NOMO-1 (cell line): Measurements from ENCODE around the gene PASD1.
"Not testable (repeated sequence)": the region's sequence is repeated elsewhere in the genome, so short reads cannot be mapped to it uniquely, and the experiment has no call there.

ENCODE experiments used
- DNase-seq, 2 experiments: peaks; one replicate each; lab custom pipeline; 2025; ENCODE audit not compliant: unreplicated experiment in 2 of 2; lab: John Stamatoyannopoulos, UW

Gene PASD1, protein sequence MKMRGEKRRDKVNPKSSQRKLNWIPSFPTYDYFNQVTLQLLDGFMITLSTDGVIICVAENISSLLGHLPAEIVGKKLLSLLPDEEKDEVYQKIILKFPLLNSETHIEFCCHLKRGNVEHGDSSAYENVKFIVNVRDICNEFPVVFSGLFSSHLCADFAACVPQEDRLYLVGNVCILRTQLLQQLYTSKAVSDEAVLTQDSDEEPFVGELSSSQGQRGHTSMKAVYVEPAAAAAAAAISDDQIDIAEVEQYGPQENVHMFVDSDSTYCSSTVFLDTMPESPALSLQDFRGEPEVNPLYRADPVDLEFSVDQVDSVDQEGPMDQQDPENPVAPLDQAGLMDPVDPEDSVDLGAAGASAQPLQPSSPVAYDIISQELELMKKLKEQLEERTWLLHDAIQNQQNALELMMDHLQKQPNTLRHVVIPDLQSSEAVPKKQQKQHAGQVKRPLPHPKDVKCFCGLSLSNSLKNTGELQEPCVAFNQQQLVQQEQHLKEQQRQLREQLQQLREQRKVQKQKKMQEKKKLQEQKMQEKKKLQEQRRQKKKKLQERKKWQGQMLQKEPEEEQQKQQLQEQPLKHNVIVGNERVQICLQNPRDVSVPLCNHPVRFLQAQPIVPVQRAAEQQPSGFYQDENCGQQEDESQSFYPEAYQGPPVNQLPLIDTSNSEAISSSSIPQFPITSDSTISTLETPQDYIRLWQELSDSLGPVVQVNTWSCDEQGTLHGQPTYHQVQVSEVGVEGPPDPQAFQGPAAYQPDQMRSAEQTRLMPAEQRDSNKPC

DNA sequence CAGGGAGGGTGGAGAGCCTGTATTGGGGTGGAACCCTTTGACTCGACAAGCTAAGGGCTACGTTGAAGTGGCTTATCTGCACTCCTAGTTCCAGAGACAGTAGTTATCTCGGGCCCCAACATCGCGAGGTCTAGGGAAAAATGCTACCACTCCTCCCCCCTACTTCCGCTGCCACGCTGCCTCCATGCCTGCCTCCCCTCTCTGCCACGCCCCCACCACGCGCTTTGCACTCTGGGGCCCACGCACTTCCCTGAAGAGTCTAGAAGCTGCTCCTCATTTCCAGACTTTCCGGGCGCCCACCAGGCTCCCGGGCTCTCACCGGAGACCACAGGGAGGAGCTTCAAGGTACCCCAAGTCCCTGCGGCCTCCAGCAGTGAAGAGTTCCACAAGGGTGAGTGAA, at the start of gene PASD1:
Gene PASD1 (plus strand): TSS at position 227 of the 400 bp plus-strand sequence. CDS start 37,879 bp downstream, outside the sequence.
- no peak for DNase-seq

DNA sequence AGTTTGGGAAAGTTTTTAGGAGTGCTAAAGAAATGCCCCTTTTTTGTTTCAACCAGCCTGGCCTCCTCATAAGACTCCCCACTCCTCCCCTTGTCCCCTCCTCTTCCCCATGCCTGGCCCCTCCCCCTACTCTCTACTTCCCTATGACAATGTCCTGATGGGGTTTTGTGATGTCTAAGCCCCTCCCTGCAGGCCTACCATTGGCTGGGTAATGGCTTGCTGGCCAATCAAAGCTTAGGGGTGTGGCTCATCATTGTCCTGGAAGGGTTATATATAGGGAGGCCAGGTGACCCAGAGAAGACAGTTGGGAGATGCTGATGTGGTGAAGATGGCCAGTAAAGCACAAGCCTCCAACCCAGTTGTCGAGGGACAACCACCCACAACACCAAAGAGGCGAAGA, 48.2 kb upstream of the PASD1 start:
- no peak for DNase-seq

- DNase-seq = no peak
These were observed 46.8 kb upstream of the PASD1 start for GRCh38 chrX:151516538-151517187.

GRCh38 chrX:151517421-151517820, 46.1 kb upstream of the PASD1 start:
- DNase-seq = no peak

DNA sequence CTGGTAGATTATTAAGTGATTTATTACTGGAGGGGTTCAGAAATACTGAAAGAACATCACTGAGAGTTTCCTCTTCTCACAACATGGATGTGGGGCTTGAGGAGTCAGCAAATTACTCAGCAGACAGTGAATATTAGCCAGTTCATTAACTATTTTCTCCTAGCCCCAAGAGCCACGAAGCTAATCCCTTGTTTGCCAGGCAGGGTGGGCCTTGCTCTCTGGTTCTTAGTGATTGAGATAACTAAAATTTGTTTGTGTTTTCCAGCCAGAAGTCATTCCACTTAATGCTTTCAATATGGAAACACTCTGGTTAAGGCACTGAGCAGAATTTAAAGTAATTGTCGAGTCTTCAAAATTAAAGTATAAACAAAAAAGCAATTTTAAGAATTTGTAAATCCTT, 40.1 kb upstream of the PASD1 start:
- no peak for DNase-seq

- no peak for DNase-seq
These were observed 26.9 kb upstream of the PASD1 start for GRCh38 chrX:151536571-151536970.

DNA sequence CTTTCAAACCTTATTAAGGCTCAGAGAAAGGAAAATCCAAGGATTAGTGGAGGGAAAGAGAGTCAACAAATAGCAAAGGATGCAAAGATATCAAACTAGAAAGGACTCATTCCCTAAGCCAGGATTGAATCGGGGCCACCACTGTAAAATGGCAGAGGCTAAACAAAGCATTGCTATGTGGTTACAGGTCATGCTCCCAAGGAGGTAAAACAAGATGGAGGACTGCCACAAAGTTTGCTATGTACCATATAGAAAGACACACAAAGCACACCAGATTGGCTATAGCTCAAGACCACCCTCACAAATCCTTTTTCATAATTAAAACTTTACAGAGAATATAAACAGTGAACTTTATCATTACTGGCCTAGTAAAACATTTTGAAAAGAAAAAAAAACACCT, 25.9 kb upstream of the PASD1 start:
- DNase-seq = no peak

DNA sequence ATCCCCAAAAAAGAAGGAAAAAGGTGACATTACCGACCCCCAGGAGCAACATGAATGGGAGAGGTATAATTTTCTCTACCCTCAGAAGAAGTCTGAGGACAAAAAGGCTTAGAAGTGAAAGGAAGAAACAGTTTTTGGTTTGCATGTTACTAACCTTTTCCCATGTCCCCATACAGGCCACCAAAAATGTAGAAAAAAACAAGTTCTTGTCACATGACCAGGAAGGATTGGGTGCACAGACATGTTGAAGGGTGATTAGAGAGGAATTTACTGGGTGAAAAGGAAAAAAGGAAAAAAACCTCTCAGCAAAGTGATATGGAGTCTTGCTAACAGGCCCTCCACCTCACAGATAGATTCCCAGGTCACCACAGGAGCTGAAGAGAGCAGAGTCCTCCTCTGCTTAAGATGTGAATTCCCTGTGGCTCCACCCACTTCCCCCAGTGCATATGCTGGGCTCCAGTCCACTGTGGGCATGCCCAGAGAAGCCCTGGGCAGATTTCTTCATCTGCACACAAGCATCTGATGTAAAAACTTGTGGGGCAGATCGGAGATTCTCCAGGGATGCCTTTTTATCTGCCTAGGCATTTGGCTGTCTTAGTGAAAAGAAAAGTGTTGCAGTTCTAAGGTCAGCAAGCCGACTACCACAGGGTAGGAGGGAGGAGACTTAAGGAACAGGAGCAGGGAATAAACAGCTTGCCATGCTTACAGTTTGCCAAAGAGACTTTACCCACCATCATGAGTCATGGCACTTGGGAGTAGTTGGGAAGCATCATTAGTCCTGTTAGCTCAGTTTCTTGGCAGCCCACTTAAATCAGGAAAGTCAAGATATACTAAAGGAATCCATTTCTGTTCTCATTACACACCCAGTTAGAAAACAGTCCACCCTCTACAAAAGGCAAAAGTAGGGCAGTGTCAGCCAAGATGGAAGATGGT, 25.0 kb upstream of the PASD1 start:
- no peak for DNase-seq

GRCh38 chrX:151543706-151544105, 19.8 kb upstream of the PASD1 start:
- DNase-seq = no peak

- not testable (repeated sequence) for DNase-seq
These were observed 17.2 kb upstream of the PASD1 start for GRCh38 chrX:151546226-151546625.

- not testable (repeated sequence) for DNase-seq
These were observed 12.3 kb upstream of the PASD1 start for GRCh38 chrX:151551176-151551575.

DNA sequence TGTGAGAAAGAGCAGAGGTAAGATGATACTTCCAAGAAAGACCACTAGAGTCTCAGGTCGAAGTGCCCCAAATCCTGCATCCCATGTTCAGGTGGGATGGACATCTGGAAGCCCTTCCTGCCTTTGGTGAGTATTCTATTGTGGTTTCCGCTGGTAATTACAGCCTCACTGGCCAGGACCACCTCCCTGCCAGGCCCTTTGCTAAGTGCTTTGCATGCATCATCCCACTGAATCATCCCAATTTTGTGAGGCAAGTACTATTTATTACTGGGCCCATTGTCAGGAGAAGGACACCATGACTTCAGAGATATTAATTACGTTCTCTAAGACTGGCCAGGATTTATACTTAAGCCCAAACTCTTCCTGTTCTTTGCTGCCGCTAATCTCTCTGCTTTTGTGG, 10.7 kb upstream of the PASD1 start:
- no peak for DNase-seq

GRCh38 chrX:151555301-151555700, 8.2 kb upstream of the PASD1 start:
- DNase-seq = not testable (repeated sequence)

- DNase-seq = not testable (repeated sequence)
These were observed 990 bp upstream of the PASD1 start for GRCh38 chrX:151562485-151562884.

GRCh38 chrX:151563003-151563402, 472 bp upstream of the PASD1 start:
- not testable (repeated sequence) for DNase-seq

- no peak for DNase-seq
These were observed 560 bp downstream of the PASD1 start for GRCh38 chrX:151564035-151564434.

DNA sequence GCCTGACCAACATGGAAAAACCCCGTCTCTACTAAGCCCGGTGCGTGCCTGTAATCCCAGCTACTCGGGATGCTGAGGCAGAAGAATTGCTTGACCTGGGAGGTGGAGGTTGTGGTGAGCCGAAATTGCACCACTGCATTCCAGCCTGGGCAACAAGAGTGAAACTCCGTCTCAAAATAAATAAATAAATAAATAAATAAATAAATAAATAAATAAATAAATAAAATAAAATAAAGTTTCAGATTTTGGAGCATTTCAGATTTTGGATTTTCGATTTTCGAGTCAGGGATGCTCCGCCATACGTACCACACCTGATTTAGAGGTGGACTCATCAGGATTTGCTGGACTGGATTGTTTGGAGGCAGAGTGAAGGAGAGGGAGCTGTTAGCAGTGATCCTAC, 3.4 kb downstream of the PASD1 start:
- DNase-seq = not testable (repeated sequence)

DNA sequence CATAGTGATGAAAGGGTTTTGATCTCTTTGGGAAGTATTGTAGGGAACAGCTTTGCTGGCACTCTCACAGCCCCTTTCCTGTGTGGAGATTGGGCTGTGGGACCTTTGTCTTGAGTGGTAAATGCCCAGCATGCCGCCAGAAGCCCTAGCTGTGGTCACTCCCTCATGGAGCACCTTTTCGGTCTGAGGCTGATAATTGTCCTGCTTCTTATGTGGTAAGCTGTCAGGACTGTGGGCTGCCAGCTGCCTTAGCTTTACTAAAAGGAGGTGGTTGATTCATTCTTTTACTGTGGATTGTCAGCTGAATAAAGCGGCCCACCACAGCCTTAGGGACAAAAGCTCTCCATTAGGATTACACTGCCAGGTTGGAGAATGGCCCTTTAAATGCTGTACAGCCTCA, 7.1 kb downstream of the PASD1 start:
- no peak for DNase-seq

DNA sequence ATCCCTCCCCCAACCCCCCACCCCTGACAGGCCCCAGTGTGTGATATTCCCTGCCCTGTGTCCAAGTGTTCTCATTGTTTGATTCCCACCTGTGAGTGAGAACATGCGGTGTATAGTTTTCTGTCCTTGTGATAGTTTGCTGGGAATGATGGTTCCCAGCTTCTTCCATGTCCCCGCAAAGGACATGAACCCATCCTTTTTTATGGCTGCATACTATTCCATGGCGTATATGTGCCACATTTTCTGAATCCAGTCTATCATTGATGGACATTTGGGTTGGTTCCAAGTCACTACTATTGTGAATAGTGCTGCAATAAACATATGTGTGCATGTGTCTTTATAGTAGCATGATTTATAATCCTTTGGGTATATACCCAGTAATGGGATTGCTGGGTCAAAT, 29.9 kb downstream of the PASD1 start:
- not testable (repeated sequence) for DNase-seq

GRCh38 chrX:151596282-151596681, 32.8 kb downstream of the PASD1 start:
- no peak for DNase-seq
